Ishikawa (cell line): ENCODE results near the gene COX6B2.

Source experiments
- CEBPB ChIP-seq: IDR thresholded peaks from 2 replicates; pipeline ENCODE4 v1.6.1; 2012
- CREB1 ChIP-seq: IDR thresholded peaks from 2 replicates; pipeline ENCODE4 v1.6.1; 2012; ENCODE audit warnings: low read depth
- EGR1 ChIP-seq: IDR thresholded peaks from 2 replicates; pipeline ENCODE4 v1.6.1; 2012
- EP300 ChIP-seq: IDR thresholded peaks from 2 replicates; pipeline ENCODE4 v1.6.1; 2012; ENCODE audit warnings: borderline replicate concordance
- FOXM1 ChIP-seq: IDR thresholded peaks from 2 replicates; pipeline ENCODE4 v1.6.1; 2012; ENCODE audit warnings: low read depth, borderline replicate concordance
- MAX ChIP-seq: IDR thresholded peaks from 2 replicates; pipeline ENCODE4 v1.6.1; 2012
- NFIC ChIP-seq: IDR thresholded peaks from 2 replicates; pipeline ENCODE4 v1.6.1; 2012
- RAD21 ChIP-seq: IDR thresholded peaks from 2 replicates; pipeline ENCODE4 v1.6.1; 2012; ENCODE audit warnings: low read depth
- REST ChIP-seq: IDR thresholded peaks from 2 replicates; pipeline ENCODE4 v1.6.1; 2012; ENCODE audit warnings: low read depth, mild to moderate bottlenecking
- TAF1 ChIP-seq: IDR thresholded peaks from 2 replicates; pipeline ENCODE4 v1.6.1; 2012; ENCODE audit warnings: low read depth, mild to moderate bottlenecking
- TCF12 ChIP-seq: IDR thresholded peaks from 2 replicates; pipeline ENCODE4 v1.6.1; 2012; ENCODE audit warnings: low read depth
- TEAD4 ChIP-seq: IDR thresholded peaks from 2 replicates; pipeline ENCODE4 v1.6.1; 2012
- USF1 ChIP-seq: IDR thresholded peaks from 2 replicates; pipeline ENCODE4 v1.6.1; 2012
- YY1 ChIP-seq: IDR thresholded peaks from 2 replicates; pipeline ENCODE4 v1.6.1; 2012; ENCODE audit warnings: low read depth
- ZBTB7A ChIP-seq: IDR thresholded peaks from 2 replicates; pipeline ENCODE4 v1.6.1; 2012; ENCODE audit warnings: low read depth

Gene COX6B2

GRCh38 chr19:55373993-55374757 lies 19.7 kb upstream of the COX6B2 start:
- TF ChIP-seq EP300 (no peak), TEAD4 (no peak), CEBPB (no peak), REST (no peak), EGR1 (no peak), TCF12 (no peak), ZBTB7A (no peak), TAF1 (no peak), CREB1 (no peak), RAD21 (no peak), NFIC (no peak), YY1 (no peak), USF1 (no peak)

GRCh38 chr19:55373306-55373992 lies 18.9 kb upstream of the COX6B2 start:
- TF ChIP-seq YY1 (no peak), ZBTB7A (0 out of 2 replicates have a peak, but pooled peaks have one; percentile 25)

GRCh38 chr19:55372316-55373081 lies 18.0 kb upstream of the COX6B2 start:
- TF ChIP-seq EP300 (no peak), FOXM1 (no peak), ZBTB7A (peak; percentile 78), NFIC (peak; percentile 22; the same call in 1 of the 2 replicates), TCF12 (no peak), CEBPB (no peak), MAX (no peak), USF1 (no peak), CREB1 (0 out of 2 replicates have a peak, but pooled peaks have one; percentile 11), TAF1 (no peak), REST (no peak), RAD21 (no peak)

GRCh38 chr19:55370305-55370988 lies 15.9 kb upstream of the COX6B2 start, which contains the start of gene IL11:
Gene IL11 (minus strand): TSS chr19:55370463. CDS start chr19:55370310, 153 bp downstream.
- no peak for TF ChIP-seq ZBTB7A
- no peak for TF ChIP-seq FOXM1
- TF ChIP-seq REST, result no peak
- TF ChIP-seq CEBPB, result no peak
- no peak for TF ChIP-seq YY1
- no peak for TF ChIP-seq USF1
- no peak for TF ChIP-seq TCF12
- no peak for TF ChIP-seq TAF1
- TF ChIP-seq CREB1, result no peak
- TF ChIP-seq RAD21, result no peak
- TF ChIP-seq EGR1, result no peak
- TF ChIP-seq NFIC, result no peak
- TF ChIP-seq EP300, result no peak
- no peak for TF ChIP-seq TEAD4
- no peak for TF ChIP-seq MAX
